B cell (primary cell): Measurements from ENCODE around the gene PTPRN2.

Experiments
- EZH2 ChIP-seq: IDR thresholded peaks from 2 replicates; pipeline ENCODE4 v1.6.1; 2012; ENCODE audit warnings: borderline replicate concordance, low read depth, mild to moderate bottlenecking, moderate library complexity, low read length; ENCODE audit not compliant: insufficient read depth, poor library complexity, severe bottlenecking
- TF ChIP-seq, protein P1 (sequence below): fragments of 200-600 bp; IDR thresholded peaks from one replicate; pipeline ENCODE4 v1.8.0; 2022; ENCODE audit warnings: antibody characterized with exemption, mild to moderate bottlenecking

DNA sequence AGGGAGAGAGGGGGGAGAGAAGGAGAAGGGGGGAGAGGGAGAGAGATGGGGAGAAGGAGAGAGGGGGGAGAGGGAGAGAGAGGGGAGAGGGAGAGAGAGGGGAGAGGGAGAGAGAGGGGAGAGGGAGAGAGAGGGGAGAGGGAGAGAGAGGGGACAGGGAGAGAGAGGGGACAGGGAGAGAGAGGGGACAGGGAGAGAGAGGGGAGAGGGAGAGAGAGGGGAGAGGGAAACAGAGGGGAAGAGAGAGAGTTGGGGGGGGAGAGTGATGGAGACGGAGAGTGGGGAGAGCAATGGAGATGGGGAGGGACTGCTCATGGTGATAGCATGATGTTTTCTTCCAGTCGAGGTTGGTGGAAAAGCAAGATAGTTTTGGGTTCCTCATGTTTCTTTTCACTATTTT, 1078.4 kb downstream of the PTPRN2 start:
- TF ChIP-seq, protein P1, sequence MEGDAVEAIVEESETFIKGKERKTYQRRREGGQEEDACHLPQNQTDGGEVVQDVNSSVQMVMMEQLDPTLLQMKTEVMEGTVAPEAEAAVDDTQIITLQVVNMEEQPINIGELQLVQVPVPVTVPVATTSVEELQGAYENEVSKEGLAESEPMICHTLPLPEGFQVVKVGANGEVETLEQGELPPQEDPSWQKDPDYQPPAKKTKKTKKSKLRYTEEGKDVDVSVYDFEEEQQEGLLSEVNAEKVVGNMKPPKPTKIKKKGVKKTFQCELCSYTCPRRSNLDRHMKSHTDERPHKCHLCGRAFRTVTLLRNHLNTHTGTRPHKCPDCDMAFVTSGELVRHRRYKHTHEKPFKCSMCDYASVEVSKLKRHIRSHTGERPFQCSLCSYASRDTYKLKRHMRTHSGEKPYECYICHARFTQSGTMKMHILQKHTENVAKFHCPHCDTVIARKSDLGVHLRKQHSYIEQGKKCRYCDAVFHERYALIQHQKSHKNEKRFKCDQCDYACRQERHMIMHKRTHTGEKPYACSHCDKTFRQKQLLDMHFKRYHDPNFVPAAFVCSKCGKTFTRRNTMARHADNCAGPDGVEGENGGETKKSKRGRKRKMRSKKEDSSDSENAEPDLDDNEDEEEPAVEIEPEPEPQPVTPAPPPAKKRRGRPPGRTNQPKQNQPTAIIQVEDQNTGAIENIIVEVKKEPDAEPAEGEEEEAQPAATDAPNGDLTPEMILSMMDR, result no peak
- no peak for TF ChIP-seq EZH2
